ENCODE data around the gene PARVB. TPM values are rescaled to one million over a fixed set of nuclear protein-coding genes. Genes with fewer than 3 reads are reported as not detected.

Gene PARVB
- total RNA-seq, 1 experiment from 2014 or later = 37.9 TPM

DNA sequence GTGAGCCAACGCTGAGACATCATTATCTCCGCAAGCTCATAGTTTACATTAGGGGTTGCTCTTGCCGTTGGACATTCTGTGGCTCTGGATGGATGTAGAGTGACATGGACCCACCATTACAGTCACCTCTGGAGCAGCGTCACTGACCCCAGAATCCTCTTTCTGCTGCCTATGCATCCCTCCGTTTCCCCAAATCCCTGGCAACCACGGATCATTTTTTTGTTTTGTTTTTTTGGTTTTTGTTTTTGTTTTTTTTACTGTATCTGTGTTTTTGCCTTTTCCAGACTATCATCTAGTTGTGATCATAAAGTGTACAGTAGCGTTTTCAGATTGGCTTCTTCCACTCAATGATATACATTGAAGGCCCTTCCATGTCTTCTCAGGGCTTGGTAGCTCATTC is 4.0 kb downstream of the PARVB start:
- H3K4me3 ChIP-seq (ENCODE audit: insufficient read depth, low read depth, low read length) = no peak overlapping the region
- no peak for DNase-seq
- no peaks in the 10 kb centered on the region for H3K27me3 ChIP-seq (ENCODE audit: control insufficient read depth, insufficient read depth, low read length)
- no peaks in the 10 kb centered on the region for H3K36me3 ChIP-seq (replicated peaks; ENCODE audit: control insufficient read depth, insufficient read depth, low read length)

DNA sequence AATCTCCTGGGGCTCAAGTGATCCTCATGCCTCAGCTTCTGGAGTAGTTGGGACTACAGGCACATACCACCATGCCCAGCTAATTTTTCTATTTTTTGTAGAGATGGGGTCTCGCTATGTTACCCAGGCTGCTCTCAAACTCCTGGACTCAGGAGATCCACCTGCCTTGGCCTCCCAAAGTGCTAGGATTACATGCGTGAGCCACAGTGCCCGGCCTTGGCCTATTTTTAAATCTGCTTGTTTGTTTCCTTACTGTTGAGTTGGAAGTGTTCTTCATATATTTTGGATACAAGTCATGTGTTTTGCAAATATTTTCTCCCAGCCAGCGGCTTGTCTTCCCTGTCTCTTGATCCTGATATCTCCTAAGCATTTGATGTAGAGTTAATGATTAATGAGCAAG is 5.0 kb downstream of the PARVB start:
- Histone ChIP-seq H3K4me3 (ENCODE audit: insufficient read depth, low read depth, low read length) (no peak overlapping the region), H3K27me3 (ENCODE audit: control insufficient read depth, insufficient read depth, low read length) (no peaks in the 10 kb centered on the region), H3K36me3 (replicated peaks; ENCODE audit: control insufficient read depth, insufficient read depth, low read length) (no peaks in the 10 kb centered on the region)
- DNase-seq = no peak

DNA sequence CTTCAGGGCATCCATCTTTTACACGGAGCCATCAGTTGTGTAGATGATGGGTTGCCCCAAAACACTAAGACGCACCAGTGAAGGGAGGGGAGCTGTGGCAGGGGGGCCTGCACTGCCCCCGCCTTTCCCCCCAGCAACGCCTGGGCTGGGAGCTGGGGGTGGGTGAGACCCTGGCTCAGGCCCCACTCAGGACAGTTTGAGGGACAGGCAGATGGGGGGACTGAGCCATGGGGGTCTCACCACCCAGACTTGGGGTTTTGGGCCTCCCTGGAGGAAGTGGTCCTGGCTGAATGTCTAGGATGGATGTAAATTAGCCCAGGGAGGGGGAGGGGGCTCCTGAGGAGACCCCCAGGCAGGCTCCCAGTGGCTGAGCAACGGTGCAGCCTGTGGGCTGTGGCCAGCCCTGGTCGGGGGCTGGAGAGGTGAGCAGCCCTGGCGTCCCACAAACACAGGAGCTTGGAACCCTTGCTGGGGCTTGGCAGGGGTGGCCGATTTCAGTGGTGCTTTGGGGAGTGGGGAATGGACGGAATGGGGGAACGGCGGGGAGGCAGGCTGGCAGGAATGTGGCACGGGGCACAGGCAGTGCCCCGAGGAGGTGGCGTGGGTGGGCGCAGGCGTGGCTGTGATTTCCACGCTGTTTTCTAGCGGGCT is 6.1 kb downstream of the PARVB start:
- H3K4me3 ChIP-seq (ENCODE audit: insufficient read depth, low read depth, low read length) = no peak overlapping the region
- H3K36me3 ChIP-seq (replicated peaks; ENCODE audit: control insufficient read depth, insufficient read depth, low read length) = no peaks in the 10 kb centered on the region
- H3K27me3 ChIP-seq (ENCODE audit: control insufficient read depth, insufficient read depth, low read length) = no peaks in the 10 kb centered on the region
- no peak for DNase-seq

DNA sequence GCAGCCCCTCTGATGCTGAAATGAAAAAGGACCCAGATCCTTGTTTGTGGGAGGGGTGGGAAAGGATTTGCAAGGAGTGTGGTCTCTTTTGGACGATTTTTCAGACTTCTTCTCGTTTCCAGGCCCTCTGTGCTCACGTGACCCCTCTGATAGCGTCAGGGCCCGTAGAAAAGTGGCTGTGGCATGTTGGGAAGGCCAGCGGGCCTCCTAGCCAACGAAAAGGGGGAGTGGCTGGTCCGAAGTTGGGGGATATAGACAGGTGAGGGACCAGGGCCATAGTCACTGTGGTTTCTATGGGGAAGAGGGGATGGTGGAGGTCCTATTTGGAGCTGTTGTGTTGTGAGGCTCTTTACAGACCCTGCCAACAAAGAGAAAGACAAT is 6.6 kb downstream of the PARVB start:
- H3K36me3 ChIP-seq (replicated peaks; ENCODE audit: control insufficient read depth, insufficient read depth, low read length) = no peaks in the 10 kb centered on the region
- H3K27me3 ChIP-seq (ENCODE audit: control insufficient read depth, insufficient read depth, low read length) = no peaks in the 10 kb centered on the region
- H3K4me3 ChIP-seq (ENCODE audit: insufficient read depth, low read depth, low read length) = no peak overlapping the region
- DNase-seq = no peak

DNA sequence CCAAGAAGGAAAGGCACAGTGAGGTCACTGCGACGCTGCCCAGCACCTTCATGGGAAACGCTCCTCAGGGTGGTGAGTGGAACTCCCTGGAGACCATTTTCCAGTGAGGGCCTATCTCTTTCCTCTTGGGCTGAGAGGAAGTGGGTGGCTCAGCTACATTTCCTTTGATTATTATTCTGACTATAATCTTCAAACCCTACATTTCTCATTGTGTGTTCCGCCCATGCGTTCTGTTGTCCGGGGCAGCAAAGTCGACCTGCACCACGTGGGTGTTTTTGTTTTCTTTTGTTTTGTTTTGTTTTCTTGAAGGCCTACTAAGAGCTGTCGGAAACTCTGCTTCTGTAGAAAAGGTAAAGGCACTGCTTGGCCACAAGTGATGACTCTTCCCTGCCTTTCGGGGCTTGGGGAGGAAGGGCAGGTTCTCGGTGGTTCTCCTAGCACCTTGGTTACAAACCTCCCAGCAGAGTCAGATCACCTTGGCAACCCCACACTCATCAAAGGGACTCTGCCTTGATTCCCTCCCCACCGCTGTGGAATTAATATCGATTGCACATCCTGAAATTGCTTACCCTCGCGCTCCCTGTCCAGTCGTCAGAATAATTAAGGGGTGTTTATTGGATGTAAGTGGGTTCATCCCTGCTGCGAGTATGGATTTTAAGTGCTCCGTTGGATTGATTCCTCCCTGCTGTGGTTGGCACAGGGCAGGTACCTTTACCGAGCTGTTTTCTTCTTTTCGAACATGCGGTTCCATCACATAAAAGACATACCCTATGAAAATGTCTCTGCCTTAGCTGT is 7.3 kb downstream of the PARVB start:
- Histone ChIP-seq H3K27me3 (ENCODE audit: control insufficient read depth, insufficient read depth, low read length) (no peaks in the 10 kb centered on the region), H3K36me3 (replicated peaks; ENCODE audit: control insufficient read depth, insufficient read depth, low read length) (no peaks in the 10 kb centered on the region), H3K4me3 (ENCODE audit: insufficient read depth, low read depth, low read length) (no peak overlapping the region)
- no peak for DNase-seq

DNA sequence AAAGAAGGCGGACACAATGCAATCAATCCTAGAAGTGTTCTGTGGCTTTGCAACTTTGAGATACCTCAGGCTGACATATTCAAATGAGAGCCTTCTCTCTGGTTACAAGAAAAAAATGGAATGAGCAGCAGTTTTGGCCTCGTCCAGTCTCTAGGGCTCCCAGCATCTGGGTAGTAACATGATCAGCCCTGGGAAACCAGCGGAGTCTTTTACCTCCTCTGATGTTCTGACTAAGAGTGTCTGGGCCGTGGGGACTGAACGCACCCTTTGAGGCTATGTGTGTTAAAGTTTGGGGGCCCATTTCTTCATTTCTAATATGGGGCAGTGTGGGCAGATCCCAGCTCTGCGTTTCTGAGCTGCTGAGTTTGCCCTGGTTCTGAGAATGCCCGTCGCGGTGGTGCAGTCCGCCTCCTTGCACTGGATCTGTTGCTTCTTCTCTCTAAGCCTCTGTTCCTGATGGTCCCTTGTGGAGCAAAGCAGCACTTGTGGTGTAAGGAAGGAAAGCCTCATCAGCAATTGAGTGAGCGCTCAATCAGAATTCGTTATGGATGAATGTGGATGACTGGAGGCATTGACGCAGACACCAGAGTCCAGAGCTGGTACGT is 8.1 kb downstream of the PARVB start:
- Histone ChIP-seq H3K36me3 (replicated peaks; ENCODE audit: control insufficient read depth, insufficient read depth, low read length) (no peaks in the 10 kb centered on the region), H3K27me3 (ENCODE audit: control insufficient read depth, insufficient read depth, low read length) (no peaks in the 10 kb centered on the region), H3K4me3 (ENCODE audit: insufficient read depth, low read depth, low read length) (no peak overlapping the region)
- DNase-seq = no peak

DNA sequence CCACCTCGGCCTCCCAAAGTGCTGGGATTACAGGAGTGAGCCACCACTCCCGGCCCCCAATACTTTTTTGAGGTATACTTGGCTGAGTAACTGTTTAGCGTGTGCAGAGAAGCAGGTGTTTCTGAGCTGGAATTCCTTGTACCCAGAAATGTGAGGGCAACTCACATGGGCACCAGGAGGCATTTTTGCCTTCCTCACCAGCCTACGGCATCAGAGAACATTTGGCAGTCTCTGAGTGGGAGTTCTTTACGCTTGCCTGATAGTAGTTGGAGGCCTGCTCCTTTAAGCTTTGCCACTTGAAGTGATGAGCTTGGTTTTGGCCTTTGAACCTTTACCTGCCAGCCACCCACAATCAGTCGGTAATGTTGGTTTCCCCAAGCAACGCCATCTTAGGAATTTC is 9.2 kb downstream of the PARVB start:
- Histone ChIP-seq H3K4me3 (ENCODE audit: insufficient read depth, low read depth, low read length) (no peak overlapping the region), H3K27me3 (ENCODE audit: control insufficient read depth, insufficient read depth, low read length) (no peaks in the 10 kb centered on the region), H3K36me3 (replicated peaks; ENCODE audit: control insufficient read depth, insufficient read depth, low read length) (no peaks in the 10 kb centered on the region)
- DNase-seq = no peak

DNA sequence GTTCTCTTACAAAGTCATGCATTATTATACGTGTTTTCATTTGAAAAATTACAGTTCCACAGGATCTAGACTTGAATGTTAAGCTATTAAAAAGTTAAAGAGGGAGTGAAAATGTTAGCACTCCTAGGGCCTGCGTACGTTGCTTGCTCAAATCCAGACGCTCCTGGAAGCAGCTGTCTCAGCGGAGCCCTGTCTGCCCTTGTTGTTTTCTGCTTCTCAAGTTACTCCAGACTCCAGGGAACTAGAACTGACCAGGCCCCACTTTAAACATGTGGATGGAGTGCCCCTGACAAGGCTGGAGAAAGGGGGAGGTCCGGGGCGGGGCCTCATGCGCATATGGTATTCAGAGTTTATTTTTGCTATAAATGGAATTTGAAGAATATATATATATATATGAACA is 9.6 kb downstream of the PARVB start:
- H3K4me3 ChIP-seq (ENCODE audit: insufficient read depth, low read depth, low read length) = no peak overlapping the region
- H3K27me3 ChIP-seq (ENCODE audit: control insufficient read depth, insufficient read depth, low read length) = no peaks in the 10 kb centered on the region
- DNase-seq = no peak
- no peaks in the 10 kb centered on the region for H3K36me3 ChIP-seq (replicated peaks; ENCODE audit: control insufficient read depth, insufficient read depth, low read length)

DNA sequence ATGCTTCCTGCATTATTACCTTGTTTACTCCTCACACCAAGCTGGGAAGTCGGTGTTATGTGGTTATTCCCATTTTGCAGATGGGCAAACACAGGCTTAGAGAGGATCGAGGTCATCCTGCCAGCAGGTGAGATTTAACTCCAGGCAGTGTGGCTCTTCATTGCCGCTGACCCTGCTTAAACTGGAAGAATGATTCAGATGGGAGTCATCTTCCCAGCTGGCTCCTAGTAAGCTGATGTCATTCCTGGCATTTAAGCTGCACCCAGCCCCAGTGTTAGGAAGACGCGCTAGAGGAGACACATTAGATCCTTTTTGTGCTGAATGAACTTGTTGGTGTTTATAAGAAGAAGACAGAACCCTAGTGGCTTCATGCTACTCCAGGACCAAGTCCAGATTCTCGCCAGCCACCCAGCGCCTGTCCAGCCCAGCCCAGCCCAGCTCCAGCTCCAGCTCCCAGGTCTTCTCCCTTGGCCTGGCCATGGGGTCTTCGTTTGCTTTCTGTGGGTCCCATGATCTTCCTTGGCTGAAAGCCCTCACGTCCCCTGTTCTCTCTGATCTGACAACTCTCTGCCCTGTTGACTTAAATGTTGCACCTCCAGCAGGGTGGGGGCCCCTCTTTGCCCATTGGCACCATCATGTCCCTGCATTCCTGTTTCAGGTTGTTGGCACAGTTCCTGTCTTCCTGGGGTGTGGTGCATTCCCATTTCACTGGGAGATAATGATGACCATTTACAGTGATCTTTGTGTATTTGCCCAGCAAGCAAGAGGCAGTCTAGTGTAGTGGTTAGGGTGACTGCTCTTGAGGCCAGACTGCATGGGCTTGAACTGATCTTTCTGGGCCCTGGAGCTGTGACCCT is 13.6 kb downstream of the PARVB start:
- H3K36me3 ChIP-seq (replicated peaks; ENCODE audit: control insufficient read depth, insufficient read depth, low read length) = no peaks in the 10 kb centered on the region
- H3K4me3 ChIP-seq (ENCODE audit: insufficient read depth, low read depth, low read length) = no peak overlapping the region
- no peaks in the 10 kb centered on the region for H3K27me3 ChIP-seq (ENCODE audit: control insufficient read depth, insufficient read depth, low read length)
- DNase-seq = no peak

DNA sequence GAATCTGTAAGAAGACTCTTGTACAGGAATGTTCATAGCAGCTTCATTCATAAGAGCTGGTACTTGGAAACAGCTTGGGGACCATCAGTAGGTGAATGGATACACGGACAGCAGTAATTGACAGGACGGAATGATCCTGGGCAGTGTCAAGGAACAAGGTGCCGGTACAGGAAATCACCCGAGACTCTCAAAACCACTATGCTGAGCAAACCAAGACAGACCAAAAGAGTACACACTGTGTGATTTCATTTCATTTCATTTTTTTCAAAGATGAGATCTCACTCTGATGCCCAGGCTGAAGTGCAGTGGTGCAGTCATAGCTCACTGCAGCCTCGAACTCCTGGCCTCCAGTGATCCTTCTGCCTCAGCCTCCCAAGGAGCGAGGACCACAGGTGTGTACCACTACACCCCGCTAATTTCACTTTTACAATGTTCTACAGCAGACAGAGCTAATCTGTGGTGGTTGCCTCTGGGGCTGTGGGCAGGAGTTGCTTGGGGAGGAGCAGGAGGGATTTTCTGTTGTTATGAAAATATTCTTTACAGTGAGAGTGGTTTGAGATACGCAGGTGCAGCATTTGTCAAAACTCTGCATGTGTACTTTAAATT is 15.6 kb downstream of the PARVB start:
- Histone ChIP-seq H3K27me3 (ENCODE audit: control insufficient read depth, insufficient read depth, low read length) (no peaks in the 10 kb centered on the region), H3K4me3 (ENCODE audit: insufficient read depth, low read depth, low read length) (no peak overlapping the region), H3K36me3 (replicated peaks; ENCODE audit: control insufficient read depth, insufficient read depth, low read length) (no peaks in the 10 kb centered on the region)
- DNase-seq = no peak

DNA sequence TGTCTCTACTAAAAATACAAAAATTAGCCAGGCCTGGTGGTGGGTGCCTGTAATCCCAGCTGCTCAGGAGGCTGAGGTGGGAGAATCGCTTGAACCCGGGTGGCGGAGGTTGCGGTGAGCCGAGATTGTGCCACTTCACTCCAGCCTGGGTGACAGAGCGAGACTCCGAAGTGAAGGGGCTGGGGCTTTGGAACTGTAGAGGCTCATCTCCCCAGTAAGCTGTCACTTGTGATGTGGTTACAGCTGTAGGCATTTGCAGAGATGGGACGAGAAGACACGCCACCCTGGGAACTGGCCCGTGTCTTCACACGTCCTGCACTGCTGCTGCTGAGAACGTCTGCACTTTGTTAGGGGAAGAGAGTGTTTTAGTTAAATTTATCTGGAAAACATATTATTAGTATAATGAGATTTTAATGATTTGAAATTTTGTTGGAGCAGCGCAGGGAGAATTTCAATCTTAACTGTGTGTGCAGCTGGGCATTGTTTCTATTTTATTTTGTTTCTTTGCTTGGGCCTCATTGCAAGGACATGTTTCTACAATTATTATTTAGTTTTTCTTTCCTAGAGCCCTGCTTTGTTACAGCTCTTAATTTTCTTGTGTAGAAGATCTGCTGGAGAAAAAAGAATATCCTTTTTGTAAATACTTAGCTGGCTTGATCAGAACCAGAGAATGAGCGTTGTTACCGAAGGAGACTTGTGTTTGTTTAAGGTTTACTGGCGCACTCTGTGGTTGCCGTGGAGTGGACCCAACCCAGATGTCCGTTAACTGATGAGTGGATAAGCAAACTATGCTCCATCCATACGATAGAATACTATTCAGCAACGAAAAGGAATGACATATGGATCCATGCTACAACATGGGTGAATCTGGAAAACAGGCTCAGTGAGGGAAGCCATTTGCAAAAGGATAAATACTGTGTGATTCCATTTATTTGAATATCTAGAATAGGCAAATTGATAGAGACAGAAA is 18.4 kb downstream of the PARVB start:
- Histone ChIP-seq H3K36me3 (replicated peaks; ENCODE audit: control insufficient read depth, insufficient read depth, low read length) (no peaks in the 10 kb centered on the region), H3K4me3 (ENCODE audit: insufficient read depth, low read depth, low read length) (no peak overlapping the region), H3K27me3 (ENCODE audit: control insufficient read depth, insufficient read depth, low read length) (no peaks in the 10 kb centered on the region)
- DNase-seq = no peak

DNA sequence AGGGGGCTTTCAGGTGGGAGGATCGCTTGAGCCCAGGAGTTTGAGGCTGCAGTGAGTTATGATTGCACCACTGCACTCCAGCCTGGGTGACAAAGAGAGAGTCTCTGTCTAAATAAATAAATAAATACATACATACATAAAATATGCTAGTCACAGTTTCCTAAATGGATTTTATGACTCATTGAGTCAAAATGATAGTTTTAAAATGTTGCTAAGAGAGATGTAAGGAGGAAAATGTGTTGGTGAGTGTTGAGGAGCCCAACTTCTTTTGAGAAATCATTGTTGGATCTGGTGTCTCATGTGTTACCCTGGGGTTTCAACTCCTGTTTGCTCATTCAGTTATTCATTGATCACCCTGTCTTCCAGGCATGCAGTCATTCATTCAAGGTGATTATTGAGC is 21.0 kb downstream of the PARVB start:
- Histone ChIP-seq H3K4me3 (ENCODE audit: insufficient read depth, low read depth, low read length) (no peak overlapping the region), H3K27me3 (ENCODE audit: control insufficient read depth, insufficient read depth, low read length) (no peaks in the 10 kb centered on the region), H3K36me3 (replicated peaks; ENCODE audit: control insufficient read depth, insufficient read depth, low read length) (no peaks in the 10 kb centered on the region)
- no peak for DNase-seq

DNA sequence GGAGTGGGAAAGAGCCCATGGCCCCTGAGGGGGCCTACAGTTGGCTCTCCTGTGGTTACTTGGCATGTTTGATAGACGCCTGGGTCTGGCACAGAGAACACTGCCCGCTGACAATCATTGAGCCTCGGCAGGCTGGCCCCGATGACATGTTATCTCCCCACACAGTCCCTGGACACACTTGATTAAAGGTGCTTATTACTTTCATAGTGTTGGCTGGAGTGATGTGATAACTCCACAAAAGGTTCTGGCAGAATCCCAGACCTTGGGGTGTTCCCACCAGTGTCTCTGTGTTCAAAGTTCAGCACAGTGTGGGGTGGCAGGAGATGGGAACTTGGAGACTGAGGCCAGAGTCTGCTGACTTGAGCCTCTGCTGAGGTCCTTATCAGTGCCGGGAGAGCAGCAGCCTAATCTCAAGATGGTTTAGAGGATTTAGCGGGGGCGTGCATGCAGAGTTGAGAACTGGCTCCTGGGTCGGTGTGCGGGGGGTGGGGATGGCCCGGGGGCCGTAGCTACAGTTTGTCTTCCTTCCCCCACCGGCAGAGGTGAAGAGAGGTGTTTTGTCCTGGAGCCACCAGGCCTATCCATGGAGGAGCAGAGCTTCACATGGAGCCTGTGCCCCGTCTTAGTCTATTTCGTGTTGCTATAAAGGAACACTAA is 22.5 kb downstream of the PARVB start:
- no peak overlapping the region for H3K4me3 ChIP-seq (ENCODE audit: insufficient read depth, low read depth, low read length)
- H3K27me3 ChIP-seq (ENCODE audit: control insufficient read depth, insufficient read depth, low read length) = no peaks in the 10 kb centered on the region
- no peak for DNase-seq
- H3K36me3 ChIP-seq (replicated peaks; ENCODE audit: control insufficient read depth, insufficient read depth, low read length) = no peaks in the 10 kb centered on the region

All from H7 (cell line).